ENCODE data around the gene RDH8.
"Not testable (repeated sequence)": the region's sequence is repeated elsewhere in the genome, so short reads cannot be mapped to it uniquely, and the experiment has no call there.

Gene RDH8

DNA sequence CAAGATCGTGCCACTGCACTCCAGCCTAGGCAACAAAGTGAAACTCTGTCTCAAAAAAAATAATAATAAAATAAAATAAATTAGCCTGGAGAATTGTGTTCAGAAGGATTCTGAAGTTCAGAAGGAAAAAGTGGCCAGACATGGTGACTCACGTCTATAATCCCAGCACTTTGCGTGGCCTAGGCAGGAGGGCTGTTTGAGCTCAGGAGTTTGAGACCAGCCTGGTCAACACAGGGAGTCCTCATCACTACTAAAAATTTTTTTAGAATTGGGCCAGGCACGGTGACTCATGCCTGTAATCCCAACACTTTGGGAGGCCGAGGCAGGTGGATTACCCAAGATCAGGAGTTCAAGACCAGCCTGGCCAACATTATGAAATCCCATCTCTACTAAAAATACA, 6.0 kb downstream of the RDH8 start:
- Histone ChIP-seq H3K27ac (ENCODE audit: poor library complexity, severe bottlenecking) (no peak overlapping the region), H3K9me3 (ENCODE audit: severe bottlenecking) (no peaks in the 10 kb centered on the region), H3K4me3 (ENCODE audit: severe bottlenecking) (no peak overlapping the region), H3K36me3 (ENCODE audit: low read depth) (no peaks in the 10 kb centered on the region), H3K4me1 (ENCODE audit: insufficient read depth, poor library complexity, severe bottlenecking) (no peaks in the 10 kb centered on the region), H3K27me3 (ENCODE audit: insufficient read depth, poor library complexity, severe bottlenecking) (peaks cover 3% of the 10 kb centered on the region)
- ATAC-seq (ENCODE audit: low read depth) (no peak), DNase-seq (ENCODE audit: low spot score) (no peak)
- TF ChIP-seq, protein P1, sequence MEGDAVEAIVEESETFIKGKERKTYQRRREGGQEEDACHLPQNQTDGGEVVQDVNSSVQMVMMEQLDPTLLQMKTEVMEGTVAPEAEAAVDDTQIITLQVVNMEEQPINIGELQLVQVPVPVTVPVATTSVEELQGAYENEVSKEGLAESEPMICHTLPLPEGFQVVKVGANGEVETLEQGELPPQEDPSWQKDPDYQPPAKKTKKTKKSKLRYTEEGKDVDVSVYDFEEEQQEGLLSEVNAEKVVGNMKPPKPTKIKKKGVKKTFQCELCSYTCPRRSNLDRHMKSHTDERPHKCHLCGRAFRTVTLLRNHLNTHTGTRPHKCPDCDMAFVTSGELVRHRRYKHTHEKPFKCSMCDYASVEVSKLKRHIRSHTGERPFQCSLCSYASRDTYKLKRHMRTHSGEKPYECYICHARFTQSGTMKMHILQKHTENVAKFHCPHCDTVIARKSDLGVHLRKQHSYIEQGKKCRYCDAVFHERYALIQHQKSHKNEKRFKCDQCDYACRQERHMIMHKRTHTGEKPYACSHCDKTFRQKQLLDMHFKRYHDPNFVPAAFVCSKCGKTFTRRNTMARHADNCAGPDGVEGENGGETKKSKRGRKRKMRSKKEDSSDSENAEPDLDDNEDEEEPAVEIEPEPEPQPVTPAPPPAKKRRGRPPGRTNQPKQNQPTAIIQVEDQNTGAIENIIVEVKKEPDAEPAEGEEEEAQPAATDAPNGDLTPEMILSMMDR (IDR thresholded peaks at IDR 0.05; ENCODE audit: poor library complexity, severe bottlenecking) = no peak

DNA sequence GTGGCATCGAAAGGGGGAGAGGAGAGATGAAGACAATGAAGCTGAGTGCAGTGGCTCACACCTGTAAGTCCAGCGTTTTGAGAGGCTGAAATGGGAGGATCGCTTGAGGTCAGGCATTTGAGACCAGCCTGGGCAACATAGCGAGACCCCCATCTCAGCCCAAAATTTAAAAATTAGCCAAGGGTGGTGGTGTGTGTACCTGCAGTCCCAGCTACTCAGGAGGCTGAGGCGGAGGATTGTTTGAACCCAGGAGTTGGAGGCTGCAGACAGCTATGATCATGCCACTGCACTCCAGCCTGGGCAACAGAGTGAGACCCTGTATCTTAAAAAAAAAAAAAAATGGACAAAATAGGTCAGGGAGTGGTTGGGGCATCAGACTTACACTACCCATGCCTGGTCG, 7.6 kb downstream of the RDH8 start:
- no peak overlapping the region for H3K27ac ChIP-seq (ENCODE audit: poor library complexity, severe bottlenecking)
- ATAC-seq (ENCODE audit: low read depth) = no peak
- no peaks in the 10 kb centered on the region for H3K4me1 ChIP-seq (ENCODE audit: insufficient read depth, poor library complexity, severe bottlenecking)
- no peaks in the 10 kb centered on the region for H3K36me3 ChIP-seq (ENCODE audit: low read depth)
- H3K27me3 ChIP-seq (ENCODE audit: insufficient read depth, poor library complexity, severe bottlenecking) = no peaks in the 10 kb centered on the region
- TF ChIP-seq, protein P1 (IDR thresholded peaks at IDR 0.05; ENCODE audit: poor library complexity, severe bottlenecking) = no peak
- no peaks in the 10 kb centered on the region for H3K9me3 ChIP-seq (ENCODE audit: severe bottlenecking)
- H3K4me3 ChIP-seq (ENCODE audit: severe bottlenecking) = no peak overlapping the region
- no peak for DNase-seq (ENCODE audit: low spot score)

DNA sequence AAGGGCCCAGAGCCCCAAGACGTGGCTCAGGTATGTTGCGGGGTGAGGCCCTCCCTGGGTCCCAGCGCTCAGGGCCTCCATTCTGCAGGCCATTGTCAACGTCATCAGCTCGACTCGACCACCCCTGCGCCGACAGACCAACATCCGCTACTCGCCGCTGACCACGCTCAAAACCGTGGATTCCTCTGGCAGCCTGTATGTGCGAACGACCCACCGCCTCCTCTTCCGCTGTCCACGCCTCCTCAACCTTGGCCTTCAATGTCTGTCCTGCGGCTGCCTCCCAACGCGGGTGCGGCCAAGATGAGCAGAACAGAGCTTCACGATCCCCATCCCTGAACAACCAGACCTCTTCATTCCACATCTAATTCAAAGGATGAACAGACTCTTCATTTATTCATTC, 8.2 kb downstream of the RDH8 start:
- DNase-seq (ENCODE audit: low spot score) = no peak

DNA sequence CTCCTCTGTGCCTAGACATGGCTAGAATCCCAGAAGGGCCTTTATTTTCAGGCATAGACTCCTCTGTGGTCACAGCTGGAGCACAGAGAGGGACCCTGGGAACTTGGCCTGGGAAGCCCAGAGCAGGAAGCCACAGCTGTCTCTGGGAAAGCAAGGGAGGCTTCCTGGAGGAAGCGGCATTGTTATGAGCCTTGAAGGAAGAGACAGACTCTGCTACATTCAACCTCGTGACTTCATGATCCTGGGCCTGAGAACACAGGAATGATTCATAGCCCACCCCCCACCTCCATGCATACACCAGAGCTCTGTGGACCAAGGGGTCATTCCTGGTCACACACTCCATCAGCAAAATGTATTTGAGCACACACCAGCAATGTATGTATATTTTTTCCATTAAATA, 8.6 kb downstream of the RDH8 start:
- Histone ChIP-seq H3K4me1 (ENCODE audit: insufficient read depth, poor library complexity, severe bottlenecking) (no peaks in the 10 kb centered on the region), H3K27ac (ENCODE audit: poor library complexity, severe bottlenecking) (no peak overlapping the region)

More for the DNA sequence above, 8.2 kb downstream of the RDH8 start:
- H3K27ac ChIP-seq (ENCODE audit: poor library complexity, severe bottlenecking) = no peak overlapping the region
- TF ChIP-seq, protein P1 (IDR thresholded peaks at IDR 0.05; ENCODE audit: poor library complexity, severe bottlenecking) = no peak
- ATAC-seq (ENCODE audit: low read depth) = no peak
- no peaks in the 10 kb centered on the region for H3K4me1 ChIP-seq (ENCODE audit: insufficient read depth, poor library complexity, severe bottlenecking)
- H3K9me3 ChIP-seq (ENCODE audit: severe bottlenecking) = no peaks in the 10 kb centered on the region
- H3K27me3 ChIP-seq (ENCODE audit: insufficient read depth, poor library complexity, severe bottlenecking) = no peaks in the 10 kb centered on the region
- H3K4me3 ChIP-seq (ENCODE audit: severe bottlenecking) = no peak overlapping the region
- no peaks in the 10 kb centered on the region for H3K36me3 ChIP-seq (ENCODE audit: low read depth)

DNA sequence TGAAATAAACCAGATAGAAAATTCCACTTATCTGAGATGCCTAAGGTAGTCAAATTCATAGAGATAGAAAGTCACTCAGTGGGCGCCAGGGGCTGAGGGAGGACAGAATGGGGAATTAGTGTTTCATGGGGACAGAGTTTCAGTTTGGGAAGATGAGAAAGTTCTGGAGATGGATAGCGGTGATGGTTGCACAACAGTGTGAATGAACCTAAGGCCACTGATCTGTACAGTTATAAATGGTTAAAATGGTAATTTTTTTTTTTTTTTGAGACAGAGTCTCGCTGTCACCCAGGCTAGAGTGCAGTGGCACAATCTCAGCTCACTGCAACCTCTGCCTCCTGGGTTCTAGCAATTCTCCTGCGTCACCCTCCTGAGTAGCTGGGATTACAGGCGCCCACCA, 9.8 kb downstream of the RDH8 start:
- H3K27me3 ChIP-seq (ENCODE audit: insufficient read depth, poor library complexity, severe bottlenecking); H3K4me3 ChIP-seq (ENCODE audit: severe bottlenecking); H3K9me3 ChIP-seq (ENCODE audit: severe bottlenecking); DNase-seq (ENCODE audit: low spot score); H3K27ac ChIP-seq (ENCODE audit: poor library complexity, severe bottlenecking); ATAC-seq (ENCODE audit: low read depth); H3K36me3 ChIP-seq (ENCODE audit: low read depth); H3K4me1 ChIP-seq (ENCODE audit: insufficient read depth, poor library complexity, severe bottlenecking): not testable (repeated sequence)

More for the DNA sequence above, 8.6 kb downstream of the RDH8 start:
- ATAC-seq (ENCODE audit: low read depth) = no peak
- no peak for DNase-seq (ENCODE audit: low spot score)
- Histone ChIP-seq H3K27me3 (ENCODE audit: insufficient read depth, poor library complexity, severe bottlenecking) (no peaks in the 10 kb centered on the region), H3K9me3 (ENCODE audit: severe bottlenecking) (no peaks in the 10 kb centered on the region), H3K4me3 (ENCODE audit: severe bottlenecking) (no peak overlapping the region), H3K36me3 (ENCODE audit: low read depth) (no peaks in the 10 kb centered on the region)
- TF ChIP-seq, protein P1 (IDR thresholded peaks at IDR 0.05; ENCODE audit: poor library complexity, severe bottlenecking) = no peak

Measured in RWPE2 (cell line).